ENCODE results near the gene LRFN3.

- TF ChIP-seq CTCF (conservative IDR thresholded peaks at IDR 0.05) = no peak
- TF ChIP-seq ZFX (IDR thresholded peaks at IDR 0.05) = no peak
These were observed 41.8 kb upstream of the LRFN3 start for GRCh38 chr19:35894342-35894741.

Measured in C4-2B (cell line).